Fibroblast of lung (primary cell): ENCODE data around the gene DHRS2. TPM values are rescaled to one million over a fixed set of nuclear protein-coding genes. Genes with fewer than 3 reads are reported as not detected.

Source experiments
- DNase-seq, 2 donors: peaks; one replicate each; pipeline versions ENCODE4 v3.0.0 to v3.0.0-alpha.2; 2010; ENCODE audit warnings: low read depth in 2 of 2
- H2AFZ ChIP-seq: 2 replicates; pipeline ENCODE4 v1.5.1; 2012; ENCODE audit warnings: low read length, control low read depth, inconsistent platforms
- H3K27ac ChIP-seq: 2 replicates; pipeline ENCODE4 v1.5.1; 2011; ENCODE audit warnings: low read length, control low read depth; ENCODE audit not compliant: insufficient read depth
- H3K27me3 ChIP-seq: 2 replicates; pipeline ENCODE4 v1.5.1; 2011; ENCODE audit warnings: mild to moderate bottlenecking, low read length; ENCODE audit not compliant: control insufficient read depth, insufficient read depth
- H3K36me3 ChIP-seq: 2 replicates; pipeline ENCODE4 v1.5.1; 2011; ENCODE audit warnings: low read length; ENCODE audit not compliant: control insufficient read depth, insufficient read depth
- H3K4me1 ChIP-seq: 2 replicates; pipeline ENCODE4 v1.5.1; 2011; ENCODE audit warnings: low read length; ENCODE audit not compliant: control insufficient read depth, insufficient read depth; ENCODE audit errors: extremely low read depth
- H3K4me2 ChIP-seq: 2 replicates; pipeline ENCODE4 v1.5.1; 2011; ENCODE audit warnings: low read length, control low read depth; ENCODE audit not compliant: insufficient read depth; ENCODE audit errors: extremely low read depth
- H3K4me3 ChIP-seq, 4 experiments: fragments of 200-600 bp in 1 of 4; sonication (generic) in 1 of 4; replicated peaks in 1 of 4; 2 replicates each; pipeline ENCODE4 v1.5.1; 2011 to 2016; ENCODE audit warnings: low read length in 4 of 4, low read depth in 3 of 4, mild to moderate bottlenecking in 3 of 4, control low read depth in 2 of 4, inconsistent platforms in 1 of 4, mixed read lengths in 1 of 4; ENCODE audit not compliant: insufficient read depth in 1 of 4; ENCODE audit errors: control extremely low read depth in 1 of 4
- H3K79me2 ChIP-seq: 2 replicates; pipeline ENCODE4 v1.5.1; 2012; ENCODE audit warnings: mild to moderate bottlenecking, low read length, inconsistent platforms; ENCODE audit not compliant: control insufficient read depth, insufficient read depth
- H3K9ac ChIP-seq: 2 replicates; pipeline ENCODE4 v1.5.1; 2011; ENCODE audit warnings: mild to moderate bottlenecking, low read length, control low read depth; ENCODE audit not compliant: insufficient read depth
- H3K9me3 ChIP-seq: 2 replicates; pipeline ENCODE4 v1.5.1; 2012; ENCODE audit warnings: low read depth, low read length; ENCODE audit not compliant: control insufficient read depth, insufficient read depth
- H4K20me1 ChIP-seq: 2 replicates; pipeline ENCODE4 v1.5.1; 2011; ENCODE audit warnings: low read length; ENCODE audit not compliant: control insufficient read depth, insufficient read depth; ENCODE audit errors: extremely low read depth
- CTCF ChIP-seq, 2 donors: IDR thresholded peaks in 1 of 2; conservative IDR thresholded peaks in 1 of 2; 1 replicate in 1 of 2; 2 replicates in 1 of 2; pipeline ENCODE4 v1.5.1; 2011 to 2012; ENCODE audit warnings: low read length in 2 of 2, control low read depth in 1 of 2, inconsistent platforms in 1 of 2, low read depth in 1 of 2, mild to moderate bottlenecking in 1 of 2
- EZH2 ChIP-seq: IDR thresholded peaks from 2 replicates; pipeline ENCODE4 v1.5.1; 2012; ENCODE audit warnings: low read length, control low read depth, mild to moderate bottlenecking; ENCODE audit errors: missing control alignments
- polyA plus RNA-seq, 2 donors: library from polyadenylated mRNA; depleted of rRNA in 1 of 2; stranded (reverse) in 1 of 2; unstranded in 1 of 2; fragments of >200 nt; gene quantifications; 2 replicates each; pipeline ENCODE4 v1.2.1, GENCODE V29; 2011 to 2012; ENCODE audit warnings: missing spikeins in 1 of 2
- total RNA-seq: library from RNA; depleted of rRNA; stranded (reverse); fragments of >200 nt; gene quantifications from 2 replicates; pipeline ENCODE4 v1.2.1, GENCODE V29; 2014

The DHRS2 gene
- total and polyA plus RNA-seq, 2 donors (not counting 1 experiment from before 2014, with no cell fraction given): 0.02 TPM; not detected in 1

GRCh38 chr14:23630687-23631086 lies 5.5 kb upstream of the DHRS2 start:
- no peak overlapping the region for H3K4me2 ChIP-seq
- no peaks in the 10 kb centered on the region for H3K9me3 ChIP-seq
- no peak for TF ChIP-seq CTCF (conservative IDR thresholded peaks at IDR 0.05 in 1 of 2, IDR thresholded peaks at IDR 0.05 in 1 of 2; ENCODE audit: low read depth in 1 of 2, low read length in 2 of 2)
- TF ChIP-seq EZH2: no peak
- H3K4me1 ChIP-seq: no peaks in the 10 kb centered on the region
- H3K9ac ChIP-seq: no peak overlapping the region
- H4K20me1 ChIP-seq: no peaks in the 10 kb centered on the region
- H3K4me3 ChIP-seq: no peak overlapping the region
- DNase-seq: no peak
- no peaks in the 10 kb centered on the region for H3K36me3 ChIP-seq
- no peak overlapping the region for H3K27ac ChIP-seq
- H2AFZ ChIP-seq: no peak overlapping the region
- no peaks in the 10 kb centered on the region for H3K27me3 ChIP-seq
- H3K79me2 ChIP-seq: no peaks in the 10 kb centered on the region

GRCh38 chr14:23631234-23631633 lies 4.9 kb upstream of the DHRS2 start:
- H3K4me1 ChIP-seq: no peaks in the 10 kb centered on the region
- no peaks in the 10 kb centered on the region for H3K27me3 ChIP-seq
- no peaks in the 10 kb centered on the region for H3K79me2 ChIP-seq
- H3K4me3 ChIP-seq: no peak overlapping the region
- H3K27ac ChIP-seq: no peak overlapping the region
- TF ChIP-seq CTCF (conservative IDR thresholded peaks at IDR 0.05 in 1 of 2, IDR thresholded peaks at IDR 0.05 in 1 of 2; ENCODE audit: low read depth in 1 of 2, low read length in 2 of 2) (no peak), EZH2 (no peak)
- H3K4me2 ChIP-seq: no peak overlapping the region
- no peaks in the 10 kb centered on the region for H3K36me3 ChIP-seq
- H4K20me1 ChIP-seq: no peaks in the 10 kb centered on the region
- H2AFZ ChIP-seq: no peak overlapping the region
- DNase-seq: no peak
- H3K9me3 ChIP-seq: no peaks in the 10 kb centered on the region
- H3K9ac ChIP-seq: no peak overlapping the region

GRCh38 chr14:23631702-23632460 lies 4.3 kb upstream of the DHRS2 start:
- Histone ChIP-seq H3K36me3 (no peaks in the 10 kb centered on the region), H3K9me3 (no peaks in the 10 kb centered on the region), H4K20me1 (no peaks in the 10 kb centered on the region), H3K27ac (no peak overlapping the region), H3K27me3 (no peaks in the 10 kb centered on the region), H3K4me3 (peak overlapping the region in 1 of 4 experiments; percentile 33), H3K4me2 (no peak overlapping the region), H2AFZ (no peak overlapping the region), H3K79me2 (no peaks in the 10 kb centered on the region), H3K9ac (no peak overlapping the region), H3K4me1 (no peaks in the 10 kb centered on the region)
- peak; percentile 35 to 85 for DNase-seq
- TF ChIP-seq EZH2: no peak
- peak; percentile 99 for TF ChIP-seq CTCF (conservative IDR thresholded peaks at IDR 0.05 in 1 of 2, IDR thresholded peaks at IDR 0.05 in 1 of 2; ENCODE audit: low read depth in 1 of 2, low read length in 2 of 2)
